CD4-positive, alpha-beta T cell treated with Interferon gamma for 1 hour (primary cell): ENCODE measurements around the gene NPIPA8.
"Not testable (repeated sequence)": the region's sequence is repeated elsewhere in the genome, so short reads cannot be mapped to it uniquely, and the experiment has no call there.

Experiments used
- DNase-seq: peaks from one replicate; pipeline ENCODE4 v3.0.0-alpha.2; 2020

The NPIPA8 gene

GRCh38 chr16:18336636-18337035 lies at the start of gene NPIPA8:
Gene NPIPA8, minus strand, starts transcription at chr16:18336736. Its CDS starts 4,074 bp downstream, at chr16:18332662.
- not testable (repeated sequence) for DNase-seq

DNA sequence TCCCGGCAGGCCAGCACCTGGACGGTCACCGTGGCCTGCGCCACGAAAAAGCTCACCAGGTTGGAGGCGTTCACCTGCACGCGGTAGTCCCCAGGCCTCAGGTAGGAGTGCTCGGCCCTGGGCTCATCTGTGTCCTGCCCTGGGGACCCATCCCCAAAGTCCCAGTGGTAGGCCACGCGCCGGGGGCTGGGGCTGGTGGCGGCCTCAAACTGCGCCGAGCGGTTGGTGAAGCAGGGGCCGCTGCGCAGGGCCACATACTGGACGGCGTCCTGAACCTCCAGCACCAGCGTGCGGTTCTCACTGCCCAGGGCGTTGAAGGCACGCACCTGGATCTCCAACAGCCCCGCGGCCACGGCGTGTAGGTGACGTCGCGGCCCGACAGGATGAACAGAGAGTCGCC lies 48.7 kb upstream of the NPIPA8 start:
- DNase-seq: not testable (repeated sequence)

GRCh38 chr16:18384869-18385268 lies 48.3 kb upstream of the NPIPA8 start:
- DNase-seq: not testable (repeated sequence)

GRCh38 chr16:18384098-18384636 lies 47.6 kb upstream of the NPIPA8 start:
- not testable (repeated sequence) for DNase-seq

DNA sequence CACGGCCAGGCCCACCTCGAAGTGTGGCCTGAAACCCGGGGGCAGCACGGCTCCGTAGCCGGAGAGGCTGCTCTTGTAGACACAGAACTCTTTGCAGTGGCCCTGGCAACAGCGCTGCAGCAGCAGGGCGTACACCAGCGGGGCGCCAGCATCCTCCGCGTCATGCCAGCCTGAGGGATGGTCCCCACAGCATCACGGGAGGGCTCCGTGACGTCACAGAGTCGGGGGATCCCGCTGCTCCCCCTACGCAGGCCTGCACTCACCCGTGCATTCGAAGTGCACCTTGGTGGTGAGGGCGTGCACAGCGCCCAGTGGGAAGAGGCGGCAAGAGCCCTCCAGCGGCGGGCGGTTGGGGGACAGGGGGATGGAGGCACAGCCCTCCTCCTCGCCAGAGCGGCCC lies 46.2 kb upstream of the NPIPA8 start:
- DNase-seq: not testable (repeated sequence)

DNA sequence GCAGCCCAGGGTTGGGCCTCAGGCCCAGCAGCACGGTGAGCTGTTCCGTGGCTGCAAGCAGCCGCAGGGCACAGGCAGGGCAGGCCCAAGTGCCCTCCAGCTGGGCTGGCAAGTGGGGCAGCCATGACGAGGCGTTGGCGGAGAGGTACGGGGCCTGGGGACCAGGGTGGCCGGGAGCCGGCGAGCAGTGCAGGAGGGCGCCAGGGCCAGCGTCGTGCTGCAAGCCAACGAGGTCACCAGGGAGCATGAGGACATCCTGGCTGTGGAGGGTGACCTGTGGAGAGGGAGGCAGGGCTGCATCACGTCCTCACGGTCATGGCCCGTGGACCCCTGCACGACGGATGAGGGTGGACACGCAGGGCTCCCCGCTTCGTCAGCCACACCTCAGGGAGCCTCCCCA lies 11.2 kb upstream of the NPIPA8 start:
- not testable (repeated sequence) for DNase-seq

DNA sequence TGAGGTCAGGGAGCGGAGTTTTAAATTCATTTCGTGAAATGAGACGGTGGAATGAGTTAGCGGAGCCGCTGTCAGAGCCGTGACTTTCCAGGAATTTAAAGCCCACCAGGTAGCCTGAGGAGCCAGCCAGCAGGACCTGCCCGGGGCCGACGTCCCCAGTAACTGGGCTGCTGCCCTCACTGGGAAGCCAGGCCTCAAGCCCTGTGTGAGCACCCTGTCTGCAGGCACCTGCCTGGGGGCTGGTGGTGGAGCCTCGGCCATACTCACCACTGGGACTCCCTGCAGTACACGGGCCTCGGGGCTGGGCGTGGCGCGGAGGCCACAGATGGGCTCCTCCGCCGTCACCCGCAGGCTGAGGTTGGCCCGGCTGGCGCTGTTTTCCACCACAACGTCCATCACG lies 10.5 kb upstream of the NPIPA8 start:
- not testable (repeated sequence) for DNase-seq

DNA sequence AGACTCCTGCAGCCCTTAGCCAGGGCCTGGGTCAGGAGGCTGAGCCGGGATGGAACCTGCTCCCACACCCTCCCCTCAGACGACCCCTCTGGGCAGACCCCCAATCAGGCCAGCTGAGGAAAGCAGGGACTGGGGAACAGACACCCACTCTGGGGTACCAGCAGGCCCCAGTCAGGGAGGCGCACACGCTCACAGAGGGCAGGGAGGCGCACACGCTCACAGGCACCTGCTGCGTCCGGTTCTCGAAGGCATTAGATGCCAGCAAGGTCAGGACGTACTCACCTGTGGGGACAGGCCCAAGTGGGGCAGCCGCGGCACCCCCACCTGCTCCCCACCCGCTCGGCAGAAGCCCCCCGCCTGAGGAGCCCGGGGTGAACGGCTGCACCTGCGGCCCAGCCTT lies 8.1 kb upstream of the NPIPA8 start:
- not testable (repeated sequence) for DNase-seq

DNA sequence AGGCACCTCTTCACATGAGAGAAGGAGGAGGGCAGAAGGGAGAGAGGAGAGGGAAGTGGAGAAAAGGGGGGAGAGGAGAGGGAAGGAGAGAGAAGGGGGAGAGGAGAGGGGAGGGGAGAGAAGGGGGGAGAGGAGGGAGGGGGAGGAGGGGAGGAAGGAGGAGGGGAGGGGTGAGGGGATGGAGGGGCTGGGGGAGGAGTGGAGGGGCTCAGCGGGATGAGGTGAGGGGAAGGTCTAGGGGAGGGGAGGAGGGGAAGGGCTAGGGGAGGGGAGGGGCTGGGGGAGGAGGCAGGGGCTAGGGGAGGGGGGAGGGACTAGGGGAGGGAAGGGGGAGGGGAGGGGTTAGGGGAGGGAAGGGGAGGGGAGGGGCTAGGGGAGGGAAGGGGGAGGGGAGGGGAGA lies 5.5 kb upstream of the NPIPA8 start:
- not testable (repeated sequence) for DNase-seq

GRCh38 chr16:18341417-18341960 lies 5.0 kb upstream of the NPIPA8 start:
- not testable (repeated sequence) for DNase-seq

DNA sequence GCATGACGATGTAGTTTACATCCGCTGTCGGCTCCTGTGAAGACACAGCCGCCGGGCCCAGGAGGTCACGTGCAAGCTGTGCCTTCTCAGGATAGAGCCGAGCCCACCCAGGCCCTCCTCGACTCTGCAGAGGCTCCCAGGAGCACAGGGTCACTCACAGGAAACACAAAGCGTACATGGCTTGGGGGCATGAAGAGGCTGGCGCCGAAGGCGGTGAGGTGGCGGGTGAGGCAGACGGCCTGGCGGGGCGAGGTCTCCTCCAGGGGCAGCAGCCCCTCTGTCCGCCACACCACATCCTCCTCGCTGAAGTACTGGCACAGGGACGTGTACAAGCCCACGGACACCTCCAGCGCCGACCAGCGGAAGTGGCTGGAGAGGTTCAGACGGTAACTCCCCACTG lies 2.7 kb upstream of the NPIPA8 start:
- not testable (repeated sequence) for DNase-seq

DNA sequence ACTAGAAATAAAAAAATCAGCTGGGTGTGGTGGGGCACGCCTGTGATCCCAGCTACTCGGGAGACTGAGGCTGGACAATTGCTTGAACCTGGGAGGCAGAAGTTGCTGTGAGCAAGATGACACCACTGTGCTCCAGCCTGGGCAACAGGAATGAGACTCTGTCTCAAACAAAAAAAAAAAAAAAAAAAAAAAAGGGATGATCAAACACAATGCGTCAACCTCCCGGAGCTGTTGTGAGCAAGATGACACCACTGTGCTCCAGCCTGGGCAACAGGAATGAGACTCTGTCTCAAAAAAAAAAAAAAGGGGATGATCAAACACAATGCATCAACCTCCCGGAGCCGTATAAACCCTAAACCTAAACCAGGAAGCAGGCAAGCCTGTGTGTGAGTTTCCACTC lies 24.7 kb downstream of the NPIPA8 start:
- DNase-seq: not testable (repeated sequence)

DNA sequence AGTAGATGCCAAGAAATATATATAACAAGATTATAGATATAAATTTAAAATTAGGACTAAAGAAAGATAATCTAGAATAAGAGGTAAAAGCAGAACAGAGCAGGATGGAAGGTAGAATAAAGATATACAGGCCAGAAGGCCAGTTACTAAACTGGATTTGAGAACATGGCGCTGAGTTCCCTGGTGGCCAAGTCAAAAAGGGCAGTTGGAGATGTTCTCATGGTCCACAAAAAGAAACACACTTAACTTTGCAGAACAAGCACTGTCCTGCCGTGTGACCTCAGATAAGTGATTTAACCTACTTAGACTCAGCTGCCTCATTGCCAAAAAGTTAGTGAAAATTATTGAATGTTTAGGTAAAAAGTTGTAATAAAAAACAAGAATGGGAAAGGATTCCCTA lies 27.4 kb downstream of the NPIPA8 start:
- DNase-seq: not testable (repeated sequence)

DNA sequence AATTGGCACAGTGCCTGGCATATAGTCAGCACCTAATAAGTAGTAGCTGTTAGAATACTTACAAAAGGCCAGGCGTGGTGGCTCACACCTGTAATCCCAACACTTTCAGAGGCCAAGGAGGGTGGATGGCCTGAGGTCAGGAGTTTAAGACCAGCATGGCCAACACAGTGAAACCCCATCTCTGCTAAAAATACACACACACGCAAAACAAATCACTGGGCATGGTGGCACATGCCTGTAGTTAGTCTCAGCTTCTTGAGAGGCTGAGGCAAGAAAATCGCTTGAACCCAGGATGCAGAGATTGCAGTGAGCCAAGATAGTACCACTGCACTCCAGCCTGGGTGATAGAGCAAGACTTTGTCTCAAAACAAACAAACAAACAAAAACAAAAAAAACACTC lies 29.3 kb downstream of the NPIPA8 start:
- DNase-seq: not testable (repeated sequence)

- not testable (repeated sequence) for DNase-seq
These were observed 30.5 kb downstream of the NPIPA8 start for GRCh38 chr16:18306066-18306465.

GRCh38 chr16:18303059-18303706 lies 33.4 kb downstream of the NPIPA8 start:
- not testable (repeated sequence) for DNase-seq

DNA sequence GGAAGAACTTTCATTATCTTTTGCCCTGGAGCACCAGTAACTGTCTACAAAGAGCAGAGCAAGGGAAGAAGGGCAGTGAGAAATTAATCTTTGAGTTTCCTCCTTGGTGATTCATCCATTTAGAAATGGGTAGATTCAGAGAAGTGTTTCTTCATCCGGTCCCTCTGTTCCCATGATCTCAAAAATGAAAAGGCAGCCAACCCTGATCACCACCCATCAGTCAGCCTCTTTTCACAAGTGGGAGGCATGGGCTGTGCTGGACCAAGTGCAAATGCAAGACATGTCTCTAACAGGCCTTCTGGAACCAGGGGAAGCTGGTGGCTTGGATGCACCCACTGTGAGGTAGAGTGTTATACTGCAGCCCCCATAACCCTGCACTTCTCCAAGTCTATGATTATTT lies 38.8 kb downstream of the NPIPA8 start:
- DNase-seq: not testable (repeated sequence)

DNA sequence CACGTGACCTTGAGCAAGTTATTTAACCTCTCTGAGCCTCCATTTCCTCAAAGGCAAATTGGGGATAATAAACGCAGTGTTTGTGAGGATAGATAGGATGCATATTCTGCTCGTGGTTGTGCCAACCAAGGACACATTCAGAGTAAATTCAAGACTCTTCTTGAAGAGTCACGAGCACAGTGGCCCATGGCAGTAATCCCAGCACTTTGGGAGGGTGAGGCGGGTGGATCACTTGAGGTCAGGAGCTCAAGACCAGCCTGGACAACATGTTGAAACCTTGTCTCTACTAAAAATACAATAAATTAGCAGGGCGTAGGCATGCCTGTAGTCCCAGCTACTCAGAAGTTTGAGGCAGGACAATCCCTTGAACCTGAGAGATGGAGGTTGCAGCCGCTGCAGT lies 39.6 kb downstream of the NPIPA8 start:
- DNase-seq: not testable (repeated sequence)

- not testable (repeated sequence) for DNase-seq
These were observed 42.2 kb downstream of the NPIPA8 start for GRCh38 chr16:18294371-18294770.

DNA sequence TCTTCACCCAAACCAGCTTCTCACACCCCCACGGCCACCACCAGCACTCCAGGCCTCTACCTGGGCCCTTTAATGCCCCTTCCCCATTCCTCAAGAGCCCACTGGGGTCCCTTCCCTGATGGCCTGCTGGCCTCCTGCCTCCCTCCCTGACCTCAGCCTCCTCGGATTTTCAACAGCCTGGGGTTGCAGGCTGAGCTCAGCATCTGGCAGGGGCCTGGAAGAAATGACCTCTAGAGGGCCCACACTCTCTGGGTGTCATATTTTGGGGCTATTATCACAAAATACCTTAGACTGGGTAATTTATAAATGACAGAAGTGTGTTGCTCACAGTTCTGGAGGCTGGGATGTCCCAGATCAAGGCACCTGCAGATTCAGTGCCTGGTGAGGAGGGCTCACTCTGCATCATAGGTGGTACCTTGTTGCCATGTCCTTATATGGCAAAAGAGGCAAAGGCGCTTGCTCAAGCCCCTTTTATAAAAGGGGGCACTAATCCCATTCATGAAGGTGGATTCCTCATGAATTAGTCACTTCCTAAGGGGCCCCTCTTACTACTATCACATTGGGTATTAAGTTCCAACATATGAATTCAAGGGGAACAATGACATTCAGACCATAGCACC lies 43.1 kb downstream of the NPIPA8 start:
- DNase-seq: not testable (repeated sequence)

DNA sequence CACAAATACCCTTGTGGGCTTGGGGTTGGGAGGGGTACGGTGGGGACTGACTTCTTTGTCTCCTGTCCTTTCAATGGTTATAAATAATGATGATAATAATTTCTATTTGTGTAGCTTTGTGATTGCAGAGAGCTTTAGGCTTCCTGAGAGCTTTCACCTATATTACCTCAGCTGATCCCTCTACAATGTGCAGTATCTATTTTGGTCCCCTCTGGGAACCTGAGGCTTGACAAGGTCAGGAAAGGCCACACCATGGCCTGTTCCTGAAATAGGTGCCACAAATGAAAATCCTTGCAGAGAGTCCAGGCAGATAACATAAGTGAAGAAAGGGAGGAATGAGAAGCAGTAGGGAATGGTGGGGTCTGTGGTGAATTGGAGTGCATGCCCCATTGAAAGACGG lies 45.6 kb downstream of the NPIPA8 start:
- DNase-seq: not testable (repeated sequence)

DNA sequence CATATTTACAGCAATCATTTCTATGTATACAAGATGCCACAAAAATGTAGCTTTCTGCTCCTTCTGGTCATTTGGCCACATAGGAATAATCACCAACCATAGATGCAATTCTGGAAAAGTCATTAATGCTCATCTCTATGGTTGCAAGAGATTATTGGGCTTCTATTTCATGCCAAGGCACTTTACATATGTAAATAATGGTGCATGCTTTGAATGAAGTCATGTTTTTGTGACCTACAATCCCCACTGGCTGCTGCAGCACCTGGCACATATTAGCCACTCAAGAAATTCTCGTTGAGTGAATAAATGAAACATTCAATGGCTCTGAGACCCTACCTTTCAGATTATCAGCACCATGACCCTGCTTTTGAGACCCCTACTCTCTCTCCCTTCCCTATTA lies 50.2 kb downstream of the NPIPA8 start:
- DNase-seq: not testable (repeated sequence)

DNA sequence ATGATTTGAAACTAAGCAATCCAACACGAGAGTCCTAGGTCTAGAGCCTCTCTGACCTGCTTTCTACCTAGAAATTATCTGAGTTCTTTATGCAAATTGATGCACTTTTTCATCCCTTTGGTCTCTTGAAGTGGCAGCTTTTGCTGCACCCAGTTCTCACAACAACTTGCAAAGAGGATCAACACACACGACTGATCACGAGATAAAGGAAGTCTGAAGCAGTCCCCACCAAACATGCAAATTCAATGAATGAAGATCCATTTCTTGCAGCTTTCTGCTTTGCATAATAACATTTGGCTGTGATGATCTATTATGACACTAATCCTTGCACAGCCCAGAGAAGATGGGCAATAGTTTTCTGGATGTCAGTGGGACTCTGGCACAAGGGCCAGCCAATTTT lies 56.2 kb downstream of the NPIPA8 start:
- DNase-seq: not testable (repeated sequence)

- DNase-seq: not testable (repeated sequence)
These were observed 59.8 kb downstream of the NPIPA8 start for GRCh38 chr16:18276756-18277155.
